ENCODE measurements around the gene MORF4L1.
"Not testable (repeated sequence)": the region's sequence is repeated elsewhere in the genome, so short reads cannot be mapped to it uniquely, and the experiment has no call there.

Gene MORF4L1

GRCh38 chr15:78925956-78926743 is 53.5 kb downstream of the MORF4L1 start:
- no peak for DNase-seq (ENCODE audit: low spot score)

GRCh38 chr15:78927077-78927790 is 54.5 kb downstream of the MORF4L1 start:
- DNase-seq (ENCODE audit: low spot score), result no peak

- DNase-seq (ENCODE audit: low spot score), result not testable (repeated sequence)
These were observed 55.5 kb downstream of the MORF4L1 start for GRCh38 chr15:78928176-78928575.

GRCh38 chr15:78928616-78929093 is 56.0 kb downstream of the MORF4L1 start:
- DNase-seq (ENCODE audit: low spot score), result no peak

GRCh38 chr15:78929536-78930264 is 57.0 kb downstream of the MORF4L1 start:
- no peak for DNase-seq (ENCODE audit: low spot score)

- no peak for DNase-seq (ENCODE audit: low spot score)
These were observed 58.1 kb downstream of the MORF4L1 start for GRCh38 chr15:78930577-78931388.

- no peak for DNase-seq (ENCODE audit: low spot score)
These were observed 59.0 kb downstream of the MORF4L1 start for GRCh38 chr15:78931439-78932257.

GRCh38 chr15:78932258-78932808 is 59.6 kb downstream of the MORF4L1 start:
- no peak for DNase-seq (ENCODE audit: low spot score)

GRCh38 chr15:78933187-78933822 is 60.6 kb downstream of the MORF4L1 start:
- no peak for DNase-seq (ENCODE audit: low spot score)

GRCh38 chr15:78933823-78934654 is 61.3 kb downstream of the MORF4L1 start:
- no peak for DNase-seq (ENCODE audit: low spot score)

GRCh38 chr15:78934655-78935023 is 61.9 kb downstream of the MORF4L1 start:
- no peak for DNase-seq (ENCODE audit: low spot score)

GRCh38 chr15:78937132-78937739 is 64.5 kb downstream of the MORF4L1 start:
- DNase-seq (ENCODE audit: low spot score), result no peak

- no peak for DNase-seq (ENCODE audit: low spot score)
These were observed 66.2 kb downstream of the MORF4L1 start for GRCh38 chr15:78938658-78939488.

- no peak for DNase-seq (ENCODE audit: low spot score)
These were observed 70.1 kb downstream of the MORF4L1 start for GRCh38 chr15:78942741-78943140.

GRCh38 chr15:78943692-78944091 is 71.0 kb downstream of the MORF4L1 start:
- DNase-seq (ENCODE audit: low spot score), result no peak

- DNase-seq (ENCODE audit: low spot score), result no peak
These were observed 71.5 kb downstream of the MORF4L1 start for GRCh38 chr15:78944202-78944625.

GRCh38 chr15:78944669-78945407 is 72.1 kb downstream of the MORF4L1 start, which contains the start of gene CTSH:
Gene CTSH, minus strand, starts transcription at chr15:78945046. Its CDS starts 65 bp downstream, at chr15:78944981.
- peak; percentile 52 for DNase-seq (ENCODE audit: low spot score)
